Neural progenitor cell (in vitro differentiated cells): ENCODE measurements around the gene OR2A7.

Experiments
- CTCF ChIP-seq: fragments of 200-600 bp; sonication (generic); IDR thresholded peaks from 2 replicates; pipeline ENCODE4 v1.5.1; 2017; ENCODE audit warnings: antibody characterized with exemption, mild to moderate bottlenecking
- EZH2 ChIP-seq: fragments of 200-600 bp; sonication (generic); IDR thresholded peaks from 2 replicates; pipeline ENCODE4 v1.6.1; 2017; ENCODE audit warnings: antibody characterized with exemption, mild to moderate bottlenecking, moderate library complexity

DNA sequence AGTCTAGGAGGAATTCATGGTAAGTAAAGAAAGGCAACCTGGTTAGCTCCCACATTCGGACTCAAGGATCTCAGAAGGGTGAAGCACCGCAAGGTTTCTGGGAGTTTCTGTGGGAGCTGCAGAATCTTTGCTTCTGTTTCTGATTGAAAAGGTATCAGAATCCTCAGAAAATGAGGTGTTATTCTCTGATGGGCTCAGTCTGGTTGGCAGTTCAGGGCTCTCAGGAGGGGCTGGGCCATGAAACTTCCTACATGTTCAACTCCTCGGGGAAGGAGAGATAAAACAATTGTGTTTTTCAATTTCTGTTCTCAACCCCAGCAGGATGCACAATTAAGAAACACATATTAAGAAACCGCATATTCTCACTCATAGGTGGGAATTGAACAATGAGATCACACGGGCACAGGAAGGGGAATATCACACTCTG lies 9.1 kb downstream of the OR2A7 start:
- no peak for TF ChIP-seq CTCF
- TF ChIP-seq EZH2 = no peak
